Measurements from ENCODE around the gene CRTAC1.

DNA sequence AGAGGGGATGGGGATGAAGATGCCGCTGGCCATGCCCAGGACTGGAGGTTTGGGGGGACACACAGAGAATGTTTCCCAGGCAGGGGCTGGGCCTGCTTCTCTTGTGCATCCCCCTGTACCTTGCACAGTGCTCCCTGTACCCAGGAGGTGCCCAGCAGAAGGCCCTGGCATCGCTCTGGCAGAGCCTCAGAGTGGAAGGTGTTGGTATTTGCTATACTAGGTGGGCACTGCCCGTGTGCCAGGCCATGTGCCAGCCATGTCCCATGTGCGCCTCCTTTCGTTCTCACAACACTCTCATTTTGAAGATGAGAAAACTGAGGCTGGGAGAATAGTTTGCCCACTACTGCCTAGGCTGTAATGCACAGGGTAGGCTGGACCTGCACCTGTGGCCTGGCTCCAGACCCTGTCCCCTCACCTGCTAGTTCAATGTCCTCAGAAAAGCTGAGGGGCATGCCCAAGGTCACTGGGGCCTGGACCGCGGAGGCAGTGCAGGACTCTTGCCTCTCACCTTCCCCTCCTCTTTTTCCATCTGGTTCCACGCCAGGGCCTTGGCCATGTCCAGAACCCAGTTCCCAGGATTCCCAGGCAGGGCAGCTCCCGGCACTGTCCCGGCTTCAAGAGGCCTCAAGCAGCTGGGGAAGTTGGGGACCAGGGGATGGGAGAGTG is 116.1 kb downstream of the CRTAC1 start:
- TF ChIP-seq EP300 (IDR thresholded peaks at IDR 0.05) = no peak
- TF ChIP-seq POLR2AphosphoS5 (IDR thresholded peaks at IDR 0.05) = no peak
